ENCODE results near the gene BRD3OS.

- TF ChIP-seq CREB1 (IDR thresholded peaks at IDR 0.05; ENCODE audit: low read depth) (no peak), CEBPB (IDR thresholded peaks at IDR 0.05) (no peak), REST (IDR thresholded peaks at IDR 0.05; ENCODE audit: low read depth) (no peak), EP300 (IDR thresholded peaks at IDR 0.05; ENCODE audit: borderline replicate concordance) (no peak), NFIC (IDR thresholded peaks at IDR 0.05) (no peak), TAF1 (IDR thresholded peaks at IDR 0.05; ENCODE audit: low read depth) (no peak), YY1 (IDR thresholded peaks at IDR 0.05; ENCODE audit: low read depth) (no peak), RAD21 (IDR thresholded peaks at IDR 0.05; ENCODE audit: low read depth) (no peak), FOXM1 (IDR thresholded peaks at IDR 0.05; ENCODE audit: borderline replicate concordance, low read depth) (no peak), TEAD4 (IDR thresholded peaks at IDR 0.05) (no peak), ZBTB7A (IDR thresholded peaks at IDR 0.05; ENCODE audit: low read depth) (no peak), EGR1 (IDR thresholded peaks at IDR 0.05) (no peak), MAX (IDR thresholded peaks at IDR 0.05) (no peak)
Observed at GRCh38 chr9:134043531-134043988, 18.3 kb downstream of the BRD3OS start.

Measured in Ishikawa (cell line).